ENCODE measurements around the gene REPS2.

DNA sequence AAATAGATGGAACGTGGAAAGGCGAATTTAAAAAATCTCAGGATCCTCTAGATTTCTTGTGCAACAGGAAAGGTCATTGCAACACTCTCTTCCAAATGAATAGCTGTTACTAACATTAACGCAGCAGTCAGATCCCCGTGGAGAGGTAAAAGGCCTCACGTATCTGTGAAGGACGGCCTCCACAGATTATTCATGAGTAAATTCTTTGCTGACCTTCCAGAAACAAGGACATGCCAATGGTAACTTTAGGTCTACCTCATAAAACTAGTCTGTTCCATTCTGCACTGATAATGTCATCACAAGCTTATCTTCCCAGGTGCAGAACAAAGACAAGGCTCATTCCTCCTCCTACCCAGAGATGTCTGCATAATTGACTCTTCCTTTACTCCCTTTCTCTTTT lies 16.1 kb upstream of the REPS2 start:
- TF ChIP-seq CTCF (IDR thresholded peaks at IDR 0.05) (no peak), POLR2AphosphoS5 (IDR thresholded peaks at IDR 0.05) (no peak), POLR2A (IDR thresholded peaks at IDR 0.05) (no peak)

Measured in transverse colon (tissue), 4 donors.